GM18526 (cell line): Measurements from ENCODE around the gene BNC2.

Source experiments
- POLR2A ChIP-seq: IDR thresholded peaks from 3 replicates; pipeline ENCODE4 v1.6.1; 2011; ENCODE audit not compliant: insufficient read length; ENCODE audit errors: extremely low read depth

BNC2 gene

GRCh38 chr9:16870596-16871335 lies at the start of gene BNC2:
TSS of gene BNC2 (minus strand) at chr9:16870670. CDS start at chr9:16870648, 22 bp downstream.
- TF ChIP-seq POLR2A, result no peak

- no peak for TF ChIP-seq POLR2A
Measured at GRCh38 chr9:16918920-16919319, 48.5 kb upstream of the BNC2 start.

- no peak for TF ChIP-seq POLR2A
Measured at GRCh38 chr9:16915126-16915831, 44.8 kb upstream of the BNC2 start.

- TF ChIP-seq POLR2A, result no peak
Measured at GRCh38 chr9:16912197-16912596, 41.7 kb upstream of the BNC2 start.

- TF ChIP-seq POLR2A, result no peak
Measured at GRCh38 chr9:16904655-16905054, 34.2 kb upstream of the BNC2 start.

GRCh38 chr9:16901590-16901989 lies 31.1 kb upstream of the BNC2 start:
- no peak for TF ChIP-seq POLR2A

GRCh38 chr9:16899606-16900005 lies 29.1 kb upstream of the BNC2 start:
- no peak for TF ChIP-seq POLR2A

GRCh38 chr9:16898464-16898863 lies 28.0 kb upstream of the BNC2 start:
- no peak for TF ChIP-seq POLR2A

- TF ChIP-seq POLR2A, result no peak
Measured at GRCh38 chr9:16888594-16888993, 18.1 kb upstream of the BNC2 start.

GRCh38 chr9:16885931-16886330 lies 15.5 kb upstream of the BNC2 start:
- no peak for TF ChIP-seq POLR2A

GRCh38 chr9:16884952-16885513 lies 14.6 kb upstream of the BNC2 start:
- no peak for TF ChIP-seq POLR2A

- TF ChIP-seq POLR2A, result no peak
Measured at GRCh38 chr9:16884373-16884772, 13.9 kb upstream of the BNC2 start.

- TF ChIP-seq POLR2A, result no peak
Measured at GRCh38 chr9:16883586-16883985, 13.1 kb upstream of the BNC2 start.

- TF ChIP-seq POLR2A, result no peak
Measured at GRCh38 chr9:16879416-16879815, 8.9 kb upstream of the BNC2 start.

- no peak for TF ChIP-seq POLR2A
Measured at GRCh38 chr9:16877256-16877655, 6.8 kb upstream of the BNC2 start.

GRCh38 chr9:16873126-16873802 lies 2.8 kb upstream of the BNC2 start:
- TF ChIP-seq POLR2A, result no peak
